AG08396 (cell line): Measurements from ENCODE around the gene NLRP14.

Experiments
- DNase-seq: peaks from one replicate; pipeline ENCODE4 v3.0.0; 2012; ENCODE audit warnings: low spot score, mixed read lengths

Gene NLRP14

DNA sequence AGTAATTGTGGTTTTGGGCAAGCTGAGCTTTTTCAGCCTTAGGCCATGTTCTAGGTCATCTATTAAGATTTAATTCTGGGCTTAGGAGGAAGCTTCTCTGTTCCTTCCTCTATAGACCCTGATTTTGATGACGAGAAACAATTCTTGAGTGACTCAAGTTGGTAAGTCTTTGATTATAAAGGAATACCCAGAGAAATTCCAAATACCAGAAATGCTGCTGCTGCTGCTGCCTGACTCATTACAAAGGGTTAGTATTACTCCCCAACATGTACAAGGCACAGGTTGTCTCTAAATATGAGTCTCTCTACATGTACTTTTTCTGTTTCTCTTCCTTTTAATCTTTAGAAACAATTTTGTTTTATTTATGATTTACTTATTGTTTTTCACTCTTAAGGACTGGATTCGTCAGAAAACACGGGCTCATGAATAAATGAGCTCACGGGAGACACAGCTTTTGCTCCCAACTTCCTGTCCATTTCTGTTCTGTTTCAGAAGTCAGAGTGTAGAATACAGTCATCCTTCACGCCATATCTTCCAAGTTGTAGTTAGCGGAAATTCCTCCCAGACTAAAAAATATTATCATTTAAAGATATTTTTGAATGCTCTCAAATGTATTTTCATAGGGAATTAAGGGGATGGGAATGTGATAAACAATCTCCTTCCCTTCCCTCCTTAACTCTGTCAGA lies 36.7 kb downstream of the NLRP14 start:
- no peak for DNase-seq

DNA sequence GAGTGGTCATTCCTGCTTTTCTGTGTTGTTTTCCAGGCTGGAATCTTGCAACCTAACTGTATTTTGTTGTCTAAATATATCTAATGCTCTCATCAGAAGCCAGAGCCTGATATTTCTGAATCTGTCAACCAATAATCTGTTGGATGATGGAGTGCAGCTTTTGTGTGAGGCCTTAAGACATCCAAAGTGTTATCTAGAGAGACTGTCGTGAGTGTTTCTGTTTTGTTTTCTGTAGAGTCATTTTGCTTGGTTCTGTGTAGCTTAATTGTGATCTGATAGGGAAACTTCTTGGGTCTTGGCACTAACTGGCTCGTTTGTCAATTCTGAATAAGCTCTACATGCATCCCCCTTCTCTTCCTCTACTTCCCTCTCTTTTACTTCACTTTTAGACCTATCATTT lies 37.4 kb downstream of the NLRP14 start:
- DNase-seq = no peak

DNA sequence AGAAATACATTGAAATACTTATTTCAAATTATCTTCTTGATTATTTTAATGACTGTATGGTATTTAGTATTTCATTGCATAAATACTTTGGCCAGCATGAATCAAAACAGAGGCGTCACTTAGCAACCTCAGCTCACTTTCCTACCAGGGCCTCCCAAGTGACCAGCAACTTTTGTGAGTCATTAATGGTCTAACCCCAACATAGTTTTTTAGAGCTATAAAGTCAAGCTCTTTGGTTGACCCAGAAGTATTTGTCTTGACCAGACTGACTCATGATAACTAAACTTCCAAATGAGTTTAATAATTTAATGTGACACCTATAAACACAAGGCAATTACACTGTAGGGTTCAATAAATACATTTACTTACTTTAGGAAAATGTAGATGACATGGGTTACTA lies 40.6 kb downstream of the NLRP14 start:
- DNase-seq = peak; percentile 63

- no peak for DNase-seq
These were observed 42.3 kb downstream of the NLRP14 start for GRCh38 chr11:7062534-7062933.

- DNase-seq = no peak
These were observed 52.2 kb downstream of the NLRP14 start for GRCh38 chr11:7072401-7073028.

- DNase-seq = peak; percentile 20
These were observed 56.8 kb downstream of the NLRP14 start for GRCh38 chr11:7077101-7077500.

DNA sequence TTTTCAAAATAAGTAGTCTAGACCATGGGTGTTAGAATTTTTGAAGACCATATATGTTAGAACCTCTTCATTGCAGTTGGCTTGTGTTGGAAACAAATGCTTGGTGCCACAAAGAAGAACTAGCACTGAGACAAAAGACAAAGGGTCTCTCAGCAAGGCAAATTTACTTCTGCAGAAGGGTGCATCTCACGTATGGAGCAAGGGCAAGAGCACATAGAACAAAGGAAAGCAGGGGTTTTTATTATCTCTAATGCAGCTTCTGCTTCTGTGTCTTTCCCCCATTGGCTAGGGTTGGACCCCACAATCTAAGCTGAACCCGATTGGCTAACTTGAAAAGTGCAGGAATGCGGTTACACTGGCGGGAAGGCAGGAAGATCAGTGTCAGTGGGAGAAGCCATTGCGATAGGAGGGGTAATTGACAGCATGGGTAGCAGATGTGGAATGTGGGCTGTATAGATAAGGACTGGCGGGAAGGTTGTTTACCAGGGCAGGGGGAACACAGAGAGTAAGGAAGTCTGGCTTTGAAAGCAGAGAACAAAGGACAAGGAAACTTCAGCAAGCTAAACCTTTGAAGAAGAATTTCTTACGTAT lies 59.4 kb downstream of the NLRP14 start:
- DNase-seq = no peak

DNA sequence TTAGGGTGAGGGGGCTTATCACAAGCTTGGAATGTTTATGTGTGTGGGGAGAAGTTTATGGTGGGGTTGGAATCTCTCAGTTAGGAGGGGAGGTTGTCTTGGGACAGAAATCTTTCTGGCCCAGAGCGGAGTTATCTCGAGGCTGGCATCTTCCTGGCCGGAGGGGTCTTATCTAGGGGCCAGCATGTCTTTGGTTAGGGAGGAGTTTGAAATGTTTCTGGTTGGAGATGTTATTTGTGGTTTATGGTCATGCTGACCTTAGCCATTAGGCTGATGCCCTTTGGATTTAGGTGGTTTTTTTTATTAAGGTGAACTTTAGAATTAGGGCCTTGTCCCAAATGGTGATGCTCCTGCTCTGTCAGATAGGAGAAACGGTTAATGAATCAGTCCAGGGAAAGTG lies 60.6 kb downstream of the NLRP14 start:
- no peak for DNase-seq

DNA sequence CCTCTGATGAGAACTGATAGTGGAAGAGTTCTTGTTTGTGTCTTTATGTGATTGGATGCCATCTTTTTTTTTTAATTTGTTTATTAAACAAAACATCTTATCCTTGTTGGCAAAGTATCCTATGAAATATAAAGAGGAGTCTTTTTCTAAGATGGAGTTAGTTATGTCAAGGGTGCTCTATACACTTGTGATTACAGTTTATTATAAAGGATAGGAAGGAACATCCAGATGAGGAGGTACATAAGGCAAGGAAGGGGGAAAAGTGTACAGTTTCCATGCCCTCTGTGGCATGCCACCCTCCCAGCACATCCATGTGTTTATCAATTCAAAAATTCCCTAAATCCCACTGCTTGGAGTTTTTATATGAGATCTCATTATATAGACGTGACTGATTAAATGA lies 61.2 kb downstream of the NLRP14 start:
- DNase-seq = no peak

DNA sequence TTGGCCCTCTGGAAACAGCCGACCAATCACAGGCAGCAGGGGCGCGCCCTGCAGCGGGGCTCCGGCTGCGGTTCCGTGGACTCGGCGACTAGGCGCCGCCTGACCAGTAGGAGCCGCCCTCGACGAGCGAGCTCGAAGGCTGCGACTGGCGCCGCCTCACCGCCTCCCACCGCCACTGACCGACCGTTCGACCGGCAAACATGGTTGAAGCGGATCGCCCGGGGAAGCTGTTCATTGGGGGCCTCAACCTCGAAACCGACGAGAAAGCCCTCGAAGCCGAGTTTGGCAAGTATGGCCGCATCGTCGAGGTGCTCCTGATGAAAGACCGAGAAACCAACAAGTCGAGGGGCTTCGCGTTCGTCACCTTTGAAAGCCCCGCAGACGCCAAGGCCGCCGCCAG lies 68.6 kb downstream of the NLRP14 start, which contains the start of gene RBMXL2:
Gene RBMXL2, plus strand, starts transcription at position 78 of the 400 bp plus-strand sequence. Its CDS starts 123 bp downstream, at position 201.
- DNase-seq = no peak

DNA sequence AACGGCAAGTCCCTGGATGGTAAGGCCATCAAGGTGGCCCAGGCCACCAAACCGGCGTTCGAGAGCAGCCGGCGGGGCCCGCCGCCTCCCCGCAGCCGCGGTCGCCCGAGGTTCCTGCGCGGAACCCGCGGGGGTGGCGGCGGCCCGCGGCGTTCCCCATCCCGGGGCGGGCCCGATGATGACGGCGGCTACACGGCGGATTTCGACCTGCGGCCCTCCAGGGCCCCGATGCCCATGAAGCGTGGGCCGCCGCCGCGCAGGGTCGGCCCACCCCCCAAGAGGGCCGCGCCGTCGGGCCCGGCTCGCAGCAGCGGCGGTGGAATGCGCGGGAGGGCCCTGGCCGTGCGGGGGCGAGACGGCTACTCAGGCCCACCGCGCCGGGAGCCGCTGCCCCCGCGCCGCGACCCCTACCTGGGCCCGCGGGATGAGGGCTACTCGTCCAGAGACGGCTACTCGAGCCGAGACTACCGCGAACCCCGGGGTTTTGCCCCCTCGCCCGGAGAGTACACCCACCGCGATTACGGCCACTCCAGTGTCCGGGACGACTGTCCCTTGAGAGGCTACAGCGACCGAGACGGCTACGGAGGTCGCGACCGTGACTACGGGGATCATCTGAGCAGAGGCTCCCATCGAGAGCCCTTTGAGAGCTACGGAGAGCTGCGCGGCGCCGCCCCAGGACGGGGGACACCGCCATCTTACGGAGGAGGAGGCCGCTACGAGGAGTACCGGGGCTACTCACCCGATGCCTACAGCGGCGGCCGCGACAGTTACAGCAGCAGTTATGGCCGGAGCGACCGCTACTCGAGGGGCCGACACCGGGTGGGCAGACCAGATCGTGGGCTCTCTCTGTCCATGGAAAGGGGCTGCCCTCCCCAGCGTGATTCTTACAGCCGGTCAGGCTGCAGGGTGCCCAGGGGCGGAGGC lies 69.3 kb downstream of the NLRP14 start:
- DNase-seq = no peak

GRCh38 chr11:7098235-7098832 lies 78.1 kb downstream of the NLRP14 start:
- DNase-seq = peak; percentile 59

DNA sequence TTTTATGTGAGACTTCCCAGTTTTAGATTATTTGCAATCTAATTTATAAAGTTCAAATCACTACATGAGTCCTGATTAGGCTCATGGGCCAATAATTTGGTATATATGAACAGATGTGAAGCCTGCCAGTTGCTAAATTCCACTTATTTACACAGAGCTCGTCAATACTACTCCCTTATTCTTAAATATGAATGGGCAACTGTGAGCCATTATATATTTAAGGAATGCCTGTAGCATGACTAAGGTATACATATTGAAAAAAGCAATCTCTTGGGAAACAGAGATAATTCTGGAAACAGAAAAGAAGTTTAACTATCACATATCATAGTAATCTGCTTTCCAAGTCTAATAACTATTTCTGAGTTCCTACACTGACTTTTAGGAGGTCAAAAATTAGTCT lies 95.5 kb downstream of the NLRP14 start:
- DNase-seq = no peak

- DNase-seq = no peak
These were observed 96.1 kb downstream of the NLRP14 start for GRCh38 chr11:7116370-7116769.
